GM19023 (cell line): Measurements from ENCODE around the gene DUSP16.
"Not testable (repeated sequence)": the region's sequence is repeated elsewhere in the genome, so short reads cannot be mapped to it uniquely, and the experiment has no call there.

Experiments
- ATAC-seq: cut with Tn5 transposase; IDR thresholded peaks from one replicate; pipeline ENCODE4 v1.9.1; 2021; ENCODE audit warnings: mild to moderate bottlenecking, moderate library complexity; ENCODE audit not compliant: unreplicated experiment

The DUSP16 gene

DNA sequence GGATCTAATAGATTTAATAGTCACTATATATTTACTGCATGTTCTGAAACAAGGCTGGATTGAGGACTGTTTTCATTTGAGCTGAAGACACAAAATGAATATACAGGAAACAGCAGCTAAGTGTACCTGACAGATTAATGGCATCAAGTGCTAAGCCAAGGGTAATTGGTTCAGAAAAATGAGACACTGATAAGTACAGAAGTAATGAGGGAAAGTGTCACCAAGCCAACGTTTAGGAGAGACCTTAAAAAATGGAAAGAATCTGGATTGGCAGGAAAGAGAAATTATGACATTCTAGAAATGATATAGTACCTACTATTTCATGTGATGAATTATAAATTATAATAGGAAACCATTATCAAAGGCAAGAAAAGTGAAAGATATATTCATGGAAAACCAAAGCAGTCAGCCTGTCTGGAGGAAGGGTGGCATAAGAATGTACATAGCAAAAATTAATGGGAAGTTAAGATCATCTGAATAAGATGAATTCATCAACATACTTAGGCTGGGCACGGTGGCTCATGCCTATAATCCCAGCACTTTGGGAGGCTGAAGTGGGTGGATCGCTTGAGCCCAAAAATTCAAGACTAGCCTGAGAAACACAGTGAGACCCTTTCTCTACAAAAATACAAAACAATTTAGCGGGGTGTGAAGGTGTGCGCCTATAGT, 21.0 kb upstream of the DUSP16 start:
- ATAC-seq, result no peak

DNA sequence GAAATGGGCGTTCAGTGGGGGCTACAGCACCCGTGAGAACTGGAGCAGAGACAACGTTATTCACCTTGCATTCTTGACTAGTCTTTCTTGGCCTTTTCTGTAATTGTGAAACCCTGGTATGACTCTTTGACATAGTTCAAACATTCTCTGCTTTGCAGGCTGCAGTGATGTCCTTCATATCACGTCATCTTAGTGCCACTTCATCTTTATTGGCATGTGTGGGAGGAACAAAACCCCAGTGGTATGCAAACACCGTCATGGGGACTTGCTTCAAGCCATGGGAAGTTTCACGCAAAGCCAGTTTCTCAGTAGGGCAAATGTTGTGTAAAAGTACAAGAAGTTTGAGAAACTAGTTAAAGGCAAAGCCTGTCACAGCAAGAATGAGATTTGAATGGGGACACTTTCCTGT, 20.2 kb upstream of the DUSP16 start:
- peak; percentile 90 for ATAC-seq

DNA sequence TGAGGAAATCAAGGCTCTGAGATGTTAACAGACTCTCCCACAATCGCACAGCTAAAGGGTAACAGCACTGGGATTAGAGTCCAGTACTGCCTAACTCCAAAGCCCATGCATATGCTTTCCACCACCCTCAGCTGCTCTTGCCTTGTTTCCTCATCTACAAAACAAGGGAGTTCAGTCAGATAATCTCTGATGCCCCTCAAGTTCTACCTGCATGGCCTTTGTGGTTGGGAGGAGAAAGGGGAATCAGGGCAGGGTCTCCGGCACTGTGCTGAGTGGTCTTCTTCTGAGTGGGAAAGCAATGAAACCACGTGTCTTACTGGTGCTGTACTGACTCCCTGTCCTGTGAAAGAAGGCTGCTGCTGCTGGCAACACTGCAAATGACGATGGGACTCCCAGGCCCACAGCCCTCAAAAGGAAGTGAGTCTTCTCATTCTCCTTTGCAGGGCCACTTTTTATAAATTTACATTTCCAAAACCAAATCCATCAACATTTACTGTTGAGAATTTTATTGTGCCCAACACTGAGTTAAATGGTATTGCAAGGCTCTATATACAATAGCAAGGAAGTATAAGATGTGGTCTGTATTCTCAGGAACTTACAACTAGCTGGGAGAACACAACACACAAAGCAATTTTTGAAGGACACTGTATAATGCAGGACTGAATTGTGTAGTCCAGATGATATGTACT, 19.7 kb upstream of the DUSP16 start:
- ATAC-seq, result peak; percentile 41

DNA sequence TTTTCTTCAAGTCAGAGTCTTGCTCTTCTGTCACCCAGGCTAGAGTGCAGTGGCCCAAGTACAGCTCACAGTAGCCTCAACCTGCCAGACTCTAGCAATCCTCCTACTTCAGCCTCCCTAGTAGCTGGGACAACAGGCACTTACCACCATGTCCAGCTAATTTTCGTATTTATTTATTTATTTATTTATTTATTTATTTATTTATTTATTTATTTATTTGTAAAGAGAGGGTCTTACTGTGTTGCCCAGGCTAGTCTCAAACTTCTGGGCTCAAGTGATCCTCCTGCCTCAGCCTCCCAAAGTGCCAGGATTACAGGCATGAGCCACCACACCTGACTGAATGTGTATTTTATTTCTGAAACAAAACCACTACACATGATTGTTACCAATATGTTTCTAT, 18.1 kb upstream of the DUSP16 start:
- not testable (repeated sequence) for ATAC-seq

DNA sequence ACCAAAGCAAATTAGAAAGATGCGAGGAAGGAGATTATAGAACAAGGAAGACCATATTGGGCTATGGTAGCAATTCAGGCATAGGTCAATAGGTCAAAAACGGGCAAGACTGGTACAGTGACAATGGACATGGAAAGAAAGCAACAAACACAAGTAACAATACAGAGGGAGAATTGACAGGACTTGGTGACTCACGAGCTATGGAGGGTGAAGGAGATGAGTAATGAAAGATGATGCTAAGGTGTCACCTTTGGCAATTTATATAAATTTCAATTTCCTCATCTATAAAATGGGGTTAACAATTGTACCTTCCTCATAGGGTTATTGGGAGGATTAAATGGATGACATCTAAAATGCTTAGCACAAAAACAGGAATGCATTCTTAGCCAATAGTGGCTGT, 15.1 kb upstream of the DUSP16 start:
- no peak for ATAC-seq

DNA sequence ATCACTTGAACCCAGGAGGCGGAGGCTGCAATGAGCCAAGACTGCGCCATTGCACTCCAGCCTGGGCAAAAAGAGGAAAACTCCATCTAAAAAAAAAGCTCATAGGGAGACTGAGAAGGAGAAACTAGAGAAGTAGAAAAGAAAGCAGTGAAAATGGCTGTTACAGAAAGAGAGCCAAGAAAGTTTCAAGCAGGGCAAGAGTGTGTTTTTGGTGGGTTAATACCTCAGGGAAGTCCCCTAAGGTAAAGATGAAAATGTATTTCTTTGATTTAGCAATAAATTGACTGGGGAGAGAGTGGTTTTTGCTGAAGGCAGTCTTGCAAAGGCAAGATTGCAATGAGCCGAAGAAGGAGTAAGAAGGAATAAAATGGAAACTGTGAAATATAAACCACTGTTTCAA, 10.0 kb upstream of the DUSP16 start:
- ATAC-seq, result no peak

DNA sequence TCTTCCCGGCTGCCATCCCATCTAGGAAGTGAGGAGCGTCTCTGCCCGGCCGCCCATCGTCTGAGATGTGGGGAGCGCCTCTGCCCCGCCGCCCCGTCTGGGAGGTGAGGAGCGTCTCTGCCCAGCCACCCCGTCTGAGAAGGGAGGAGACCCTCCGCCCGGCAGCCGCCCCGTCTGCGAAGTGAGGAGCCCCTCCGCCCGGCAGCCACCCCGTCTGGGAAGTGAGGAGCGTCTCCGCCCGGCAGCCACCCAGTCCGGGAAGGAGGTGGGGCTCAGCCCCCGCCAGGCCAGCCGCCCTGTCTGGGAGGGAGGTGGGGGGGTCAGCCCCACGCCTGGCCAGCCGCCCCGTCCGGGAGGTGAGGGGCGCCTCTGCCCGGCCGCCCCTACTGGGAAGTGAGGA, 3.3 kb upstream of the DUSP16 start:
- ATAC-seq, result not testable (repeated sequence)

DNA sequence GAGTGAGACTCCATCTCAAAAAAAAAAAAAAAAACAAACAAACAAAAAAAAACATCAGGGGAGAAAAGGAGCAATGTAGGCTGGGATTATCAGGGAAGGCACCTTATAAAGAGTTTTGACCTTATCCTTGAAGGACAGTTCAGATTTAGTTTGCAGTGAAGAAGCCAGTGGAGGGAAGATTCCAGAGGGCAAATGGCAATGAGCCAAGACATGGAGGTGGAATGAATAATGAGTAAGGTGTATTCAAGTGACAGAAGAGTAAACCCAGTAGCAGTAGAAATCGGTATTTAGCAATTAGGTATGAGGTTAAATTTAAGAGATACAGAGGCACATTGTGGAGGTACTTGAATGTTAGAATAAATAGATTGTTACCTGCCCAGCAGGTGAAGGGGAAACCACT, 2.2 kb upstream of the DUSP16 start:
- no peak for ATAC-seq

GRCh38 chr12:12563290-12563928, 746 bp upstream of the DUSP16 start:
- ATAC-seq, result no peak

DNA sequence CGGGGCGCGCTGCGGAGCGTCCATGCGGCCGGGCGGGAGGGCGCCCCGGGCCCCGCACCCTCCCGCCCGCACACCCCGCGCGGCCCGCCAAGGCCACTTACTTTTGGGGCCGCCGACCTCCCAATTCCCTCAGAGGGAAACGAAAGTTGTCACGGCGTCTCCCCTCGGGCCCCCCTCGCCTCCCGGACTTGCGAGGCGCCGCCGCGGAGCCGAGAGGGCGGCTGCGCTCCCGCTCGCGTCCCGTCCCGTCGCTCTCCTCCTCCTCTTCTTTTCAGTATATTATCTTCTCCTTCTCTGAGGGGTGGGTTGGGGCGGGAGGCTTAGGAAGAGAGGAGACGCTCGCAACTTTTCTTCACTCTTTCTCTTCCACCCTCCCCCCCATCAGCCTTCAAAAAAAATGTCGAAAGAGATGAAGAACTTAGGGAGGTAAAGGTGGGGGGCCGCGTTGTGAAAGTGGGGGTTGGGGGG, 613 bp downstream of the DUSP16 start:
- ATAC-seq, result peak; percentile 4

GRCh38 chr12:12561371-12562015, 1.2 kb downstream of the DUSP16 start:
- ATAC-seq, result peak; percentile 22

DNA sequence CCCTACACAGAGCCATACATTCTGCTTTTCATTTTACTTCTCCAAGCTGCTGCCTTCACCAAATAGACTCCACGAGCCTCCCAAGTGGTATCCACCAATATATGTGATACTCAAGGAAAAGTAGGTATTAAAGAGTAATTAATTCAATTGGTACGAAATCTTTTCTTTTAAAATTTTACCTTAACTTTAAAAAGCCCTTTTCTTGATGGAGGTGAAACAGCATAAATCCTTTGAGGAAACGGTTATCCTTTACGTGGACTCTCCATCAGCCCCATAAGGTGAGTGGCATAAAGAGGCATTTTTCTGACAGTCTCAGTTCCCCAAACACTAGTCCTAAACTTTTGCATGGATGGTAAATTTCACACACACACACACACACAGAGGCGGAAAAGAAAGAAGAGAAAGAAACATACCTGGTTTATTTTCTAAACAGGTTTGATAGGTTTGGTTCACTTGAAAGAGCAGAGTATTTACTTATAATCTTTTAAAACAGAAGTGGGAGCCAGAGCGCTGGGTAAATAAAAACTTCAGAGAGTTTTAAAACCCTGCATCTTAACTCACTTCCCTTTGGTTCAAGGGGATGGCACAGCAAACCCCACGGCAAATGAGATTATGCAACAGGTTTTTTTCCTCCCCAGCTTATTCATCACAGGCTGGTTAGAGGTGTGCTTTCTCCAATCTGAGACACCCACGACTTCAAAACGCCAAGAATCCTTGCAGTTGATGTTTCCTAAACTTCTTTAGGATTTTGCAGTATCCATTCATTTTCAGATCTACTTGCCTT, 1.9 kb downstream of the DUSP16 start:
- no peak for ATAC-seq

- ATAC-seq, result no peak
Measured at GRCh38 chr12:12559719-12560296, 2.9 kb downstream of the DUSP16 start.

DNA sequence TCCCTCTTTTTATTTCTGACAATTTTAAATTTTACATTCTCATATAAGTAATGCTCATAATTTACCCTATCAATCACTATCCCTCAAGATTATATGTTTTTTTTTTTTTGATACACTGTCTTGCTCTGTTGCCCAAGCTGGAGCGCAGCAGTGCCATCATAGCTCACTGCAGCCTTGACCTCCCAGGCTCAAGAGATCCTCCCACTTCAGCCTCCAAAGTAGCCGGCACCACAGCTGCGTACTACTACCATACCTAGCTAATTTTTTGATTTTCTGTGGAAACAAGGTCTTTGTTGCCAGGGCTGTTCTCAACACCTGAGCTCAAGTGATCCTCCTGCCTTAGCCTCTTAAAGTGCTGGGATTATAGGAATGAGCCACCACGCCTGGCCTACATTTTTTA, 4.4 kb downstream of the DUSP16 start:
- ATAC-seq, result no peak

- ATAC-seq, result no peak
Measured at GRCh38 chr12:12557733-12558132, 4.9 kb downstream of the DUSP16 start.

GRCh38 chr12:12555656-12556055, 7.0 kb downstream of the DUSP16 start:
- no peak for ATAC-seq

DNA sequence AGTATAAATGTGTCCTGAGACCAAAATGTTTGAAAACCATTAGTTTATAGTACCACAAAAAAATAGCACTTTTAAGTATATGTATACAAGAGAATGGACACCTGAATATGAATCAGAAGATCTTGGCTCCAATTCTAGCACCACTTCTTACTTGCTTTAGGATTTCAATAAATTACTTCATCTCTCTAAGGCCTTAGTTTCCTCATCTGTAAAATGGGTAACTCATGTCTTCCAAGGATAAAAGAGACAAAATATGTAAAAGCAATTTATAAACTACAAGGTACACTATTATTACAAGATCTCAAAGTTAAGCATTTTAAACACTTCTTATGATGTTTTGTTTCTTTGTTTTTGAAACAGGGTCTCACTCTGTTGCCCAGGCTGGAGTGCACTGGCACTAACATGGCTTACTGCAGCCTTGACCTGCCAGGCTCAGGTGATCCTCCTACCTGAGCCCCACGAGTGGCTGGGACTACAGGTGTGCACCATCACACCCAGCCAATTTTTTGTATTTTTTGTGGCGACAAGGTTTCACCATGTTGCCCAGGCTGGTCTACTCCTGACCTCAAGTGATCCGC, 9.4 kb downstream of the DUSP16 start:
- no peak for ATAC-seq

DNA sequence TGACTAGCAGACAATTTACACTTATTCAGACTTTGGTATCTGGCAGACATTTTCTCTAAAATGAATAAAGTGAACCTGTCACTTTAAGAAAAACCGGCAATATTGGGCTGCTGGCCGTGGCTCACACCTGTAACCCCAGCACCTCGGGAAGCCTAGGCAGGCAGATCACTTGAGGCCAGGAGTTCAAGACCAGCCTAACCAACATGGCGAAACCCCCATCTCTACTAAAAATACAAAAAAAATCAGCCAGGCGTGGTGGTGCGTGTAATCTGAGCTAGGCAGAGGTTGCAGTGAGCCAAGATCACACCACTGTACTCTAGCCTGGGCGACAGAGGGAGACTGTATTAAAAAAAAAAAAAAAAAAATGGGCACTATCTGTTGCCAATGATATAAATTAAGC, 11.5 kb downstream of the DUSP16 start:
- no peak for ATAC-seq

DNA sequence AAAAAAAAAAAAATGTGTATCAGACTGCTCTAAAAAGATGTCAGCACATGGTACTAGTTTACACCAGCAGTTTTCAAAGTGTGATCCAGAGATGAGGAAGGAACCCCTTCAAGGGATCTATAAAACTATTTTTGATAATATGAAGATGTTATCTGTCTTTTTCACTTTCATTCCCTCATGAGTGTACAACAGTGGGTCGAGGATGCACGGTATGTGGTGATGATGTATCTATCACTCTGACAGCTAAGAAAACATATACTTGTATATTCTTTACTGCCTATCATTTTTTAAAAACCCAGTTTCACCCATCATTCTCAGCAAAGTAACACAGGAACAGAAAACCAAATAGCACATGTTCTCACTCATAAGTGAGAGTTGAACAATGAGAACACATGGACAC, 12.4 kb downstream of the DUSP16 start:
- ATAC-seq, result no peak

- ATAC-seq, result no peak
Measured at GRCh38 chr12:12549426-12549825, 13.2 kb downstream of the DUSP16 start.
